Retina (tissue), 1 donor: ENCODE measurements around the gene LRRC36.
"Not testable (repeated sequence)": the region's sequence is repeated elsewhere in the genome, so short reads cannot be mapped to it uniquely, and the experiment has no call there.

ENCODE experiments used
- DNase-seq: peaks from one replicate; pipeline ENCODE4 v3.0.0-alpha.2; 2016

LRRC36 gene

DNA sequence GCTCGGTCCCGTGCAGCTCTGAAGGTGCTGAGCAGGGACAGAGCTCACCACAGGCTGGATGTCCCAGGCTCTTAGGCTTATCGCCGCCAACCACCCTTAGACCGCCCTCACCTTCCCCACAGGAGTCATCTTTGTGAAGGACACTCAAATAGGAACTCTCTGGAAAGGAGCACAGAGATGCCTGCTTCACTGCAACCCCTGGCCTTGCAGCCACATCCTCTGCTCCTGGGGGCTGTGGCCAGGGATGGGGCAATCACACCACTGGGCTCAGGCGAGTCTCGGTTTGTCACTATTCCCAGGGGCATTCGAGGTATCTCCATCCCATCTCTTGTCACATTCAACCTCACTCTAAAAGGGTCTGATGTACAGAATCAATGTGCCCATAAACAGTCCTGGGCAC is 78.7 kb downstream of the LRRC36 start:
- no peak for DNase-seq

GRCh38 chr16:67406111-67406971 is 79.7 kb downstream of the LRRC36 start:
- no peak for DNase-seq

DNA sequence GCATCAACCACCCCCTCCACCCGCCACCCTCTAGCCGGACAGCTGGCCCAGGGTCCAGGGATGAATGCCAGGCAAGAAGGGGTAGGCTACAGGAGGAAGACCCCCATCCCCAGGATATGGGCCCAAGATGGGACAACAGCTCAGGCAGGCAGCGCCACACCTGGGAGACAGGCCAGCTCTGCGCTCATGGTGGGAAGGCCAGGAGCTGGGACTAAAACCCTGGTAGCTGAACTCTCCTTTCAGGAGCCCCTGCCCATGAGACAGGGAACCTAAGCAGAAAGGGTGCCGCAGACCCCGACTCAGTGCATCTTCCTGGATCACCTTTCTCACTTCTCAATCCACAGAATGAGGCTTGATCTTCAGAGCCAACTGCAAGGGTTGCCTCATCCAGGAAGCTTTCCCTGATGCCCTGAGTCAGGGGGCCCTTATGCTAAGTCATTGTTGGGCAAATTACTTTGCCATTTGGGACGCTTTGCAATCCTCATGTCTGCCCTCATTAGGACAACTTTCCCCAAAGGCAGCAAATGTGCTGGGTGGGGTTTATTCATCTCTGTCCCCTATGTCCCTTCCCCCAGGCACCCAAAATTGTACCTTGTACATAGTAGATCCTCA is 80.7 kb downstream of the LRRC36 start:
- DNase-seq: no peak

- no peak for DNase-seq
Measured at GRCh38 chr16:67407788-67408452, 81.3 kb downstream of the LRRC36 start.

DNA sequence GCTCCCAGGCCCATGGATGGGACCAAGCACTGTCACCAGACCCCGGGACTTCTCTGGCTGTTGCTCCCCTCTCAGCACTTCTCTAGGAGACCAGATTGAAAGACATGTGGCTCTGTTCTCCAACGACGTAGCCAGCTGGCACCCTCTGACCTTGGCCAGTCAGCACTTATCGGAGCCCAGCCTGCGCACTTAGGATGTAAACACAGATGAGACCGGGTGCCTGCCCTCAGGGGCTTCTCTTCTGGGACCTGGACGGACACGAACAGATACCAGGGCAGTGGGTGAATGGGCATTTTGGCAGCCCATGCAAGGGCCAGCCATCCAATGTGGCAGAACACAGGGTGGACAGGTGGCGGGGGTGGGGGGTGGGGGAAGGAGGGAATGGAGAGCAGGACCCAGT is 83.0 kb downstream of the LRRC36 start:
- no peak for DNase-seq

DNA sequence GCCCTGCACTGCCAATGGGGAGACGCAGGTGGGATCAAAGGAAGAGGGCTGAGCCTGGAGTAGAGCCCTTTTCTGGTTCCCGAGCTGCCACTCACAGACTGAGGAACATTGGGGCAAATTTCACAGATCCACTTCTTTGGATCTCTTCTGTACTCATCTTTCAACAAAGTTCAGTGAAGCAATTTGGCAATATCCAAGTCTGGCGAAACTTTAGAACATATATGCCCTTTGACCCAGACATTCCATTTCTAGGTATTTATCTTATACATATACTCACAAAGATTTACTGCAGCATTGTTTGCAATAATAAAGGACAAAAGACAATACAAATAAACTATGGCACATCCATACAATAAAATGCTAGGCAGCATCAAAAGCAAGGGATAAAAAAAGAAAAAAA is 84.7 kb downstream of the LRRC36 start:
- no peak for DNase-seq

DNA sequence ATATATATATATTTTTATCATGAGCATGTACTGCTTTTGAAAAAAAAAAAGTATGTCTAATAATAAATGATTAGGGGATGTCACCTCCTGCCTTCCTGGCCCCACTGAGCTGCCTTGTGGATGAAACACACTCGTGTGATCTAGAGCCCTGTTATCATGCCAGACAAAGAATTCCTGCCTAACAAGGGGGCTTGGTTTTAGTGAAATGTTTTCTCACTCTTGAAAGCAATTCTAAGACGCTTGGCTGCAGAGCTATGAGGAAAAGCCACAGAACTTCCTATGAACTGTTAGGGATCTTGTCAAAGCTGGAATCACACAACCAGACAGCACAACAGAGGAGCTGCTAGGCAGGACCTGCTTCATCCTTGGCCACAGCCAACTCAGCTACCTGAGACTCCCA is 85.7 kb downstream of the LRRC36 start:
- DNase-seq: no peak

- no peak for DNase-seq
Measured at GRCh38 chr16:67413978-67414911, 87.6 kb downstream of the LRRC36 start.

GRCh38 chr16:67415421-67415820 is 88.8 kb downstream of the LRRC36 start:
- DNase-seq: not testable (repeated sequence)

DNA sequence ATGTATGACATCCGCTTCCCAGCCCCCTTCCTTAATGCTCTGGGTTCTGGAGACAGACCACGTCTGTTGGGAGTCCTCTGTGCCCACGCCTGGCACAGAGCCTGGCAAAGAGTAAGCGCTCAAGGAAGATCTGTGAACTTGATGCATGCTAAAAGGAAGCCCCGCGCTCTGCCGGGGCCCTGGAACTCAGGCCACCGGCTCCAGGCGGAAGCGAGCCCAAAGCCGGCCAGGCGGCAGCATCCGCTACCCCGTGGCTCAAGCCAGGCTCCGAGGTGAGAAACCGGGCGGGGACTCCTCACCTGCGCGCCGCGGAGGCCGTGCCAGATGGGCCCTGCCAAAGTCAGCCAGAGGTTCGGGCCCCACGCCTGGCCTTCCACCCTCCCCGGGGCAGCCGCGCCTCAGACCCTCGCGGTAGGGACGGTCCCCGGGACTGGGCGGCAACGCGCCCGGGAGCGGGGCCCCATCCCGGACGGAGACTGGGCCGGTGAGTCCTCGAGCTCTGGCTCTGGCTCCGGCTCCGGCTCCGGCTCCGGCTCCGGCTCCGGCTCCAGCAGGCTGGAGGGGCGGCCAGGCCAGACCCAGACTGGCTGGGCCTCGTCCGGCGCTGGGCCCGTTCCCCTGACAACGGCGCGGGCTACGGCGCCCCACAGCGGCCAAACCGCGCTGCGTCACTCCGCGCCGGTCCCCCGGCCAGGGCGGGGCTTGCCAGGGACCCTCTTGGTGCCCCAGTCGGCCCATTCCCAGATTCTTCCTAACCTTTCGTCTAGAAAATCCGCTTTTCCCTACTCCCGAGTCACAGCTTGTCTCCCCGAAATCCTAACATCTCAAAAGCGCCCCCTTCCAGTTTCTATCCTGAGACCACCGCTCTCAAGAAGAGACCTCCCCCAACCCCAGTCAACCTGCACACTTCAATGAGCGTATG is 89.5 kb downstream of the LRRC36 start, which contains the start of gene ZDHHC1:
Gene ZDHHC1 (minus strand): TSS at position 606 of the 922 bp plus-strand sequence. CDS start 8,702 bp downstream, outside the sequence.
- DNase-seq: peak; percentile 96

GRCh38 chr16:67417333-67418061 is 90.9 kb downstream of the LRRC36 start:
- no peak for DNase-seq

- no peak for DNase-seq
Measured at GRCh38 chr16:67419502-67419901, 92.9 kb downstream of the LRRC36 start.

GRCh38 chr16:67419931-67420330 is 93.3 kb downstream of the LRRC36 start:
- no peak for DNase-seq

- DNase-seq: no peak
Measured at GRCh38 chr16:67421030-67421429, 94.4 kb downstream of the LRRC36 start.

DNA sequence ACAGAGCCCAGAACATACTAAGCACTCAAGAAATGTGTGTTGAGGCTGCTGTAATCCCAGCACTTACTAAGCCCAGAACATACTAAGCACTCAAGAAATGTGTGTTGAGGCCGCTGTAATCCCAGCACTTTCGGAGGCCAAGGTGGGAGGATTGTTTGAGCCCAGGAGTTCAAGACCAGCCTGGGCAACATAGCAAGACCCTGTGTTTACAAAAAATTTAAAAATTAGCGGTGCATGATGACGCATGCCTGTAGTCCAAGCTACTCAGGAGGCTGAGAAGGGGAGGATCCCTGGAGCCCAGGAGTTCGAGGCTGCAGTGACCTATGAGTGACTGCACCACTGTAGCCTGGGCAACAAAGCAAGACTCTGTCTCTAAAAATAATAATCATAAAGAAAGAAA is 96.4 kb downstream of the LRRC36 start:
- no peak for DNase-seq

DNA sequence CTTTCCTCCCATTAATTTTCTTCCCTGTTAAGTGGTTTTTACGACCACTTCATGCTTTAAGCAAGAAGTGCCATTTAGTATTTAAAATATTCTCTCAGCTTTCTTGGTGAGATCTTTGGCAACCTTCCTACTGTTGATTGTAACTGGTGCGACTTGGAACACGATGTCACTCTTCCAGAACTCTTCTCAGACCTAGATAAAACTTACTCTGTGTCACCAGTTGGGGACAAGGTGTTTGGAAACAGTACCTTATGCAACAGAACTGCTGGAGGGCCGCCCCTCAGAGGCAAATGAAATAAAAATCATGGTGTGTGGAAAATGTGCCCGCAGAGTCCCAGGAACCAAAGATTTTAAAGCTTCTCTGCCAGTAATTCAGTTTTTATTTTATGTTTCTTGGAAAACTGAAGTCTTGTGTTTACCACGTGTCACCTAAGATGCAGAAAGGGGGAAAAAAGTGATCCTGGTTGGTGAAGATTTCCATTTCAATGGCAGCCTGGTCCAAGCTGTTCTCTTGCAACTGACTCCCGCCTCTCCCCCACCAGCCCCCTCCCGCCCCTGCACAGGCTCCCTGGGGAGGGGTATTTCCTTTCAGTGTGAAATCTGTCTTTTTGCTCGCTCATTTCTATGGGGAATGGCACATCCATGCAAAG is 97.1 kb downstream of the LRRC36 start:
- no peak for DNase-seq

GRCh38 chr16:67424261-67424615 is 97.6 kb downstream of the LRRC36 start:
- no peak for DNase-seq

DNA sequence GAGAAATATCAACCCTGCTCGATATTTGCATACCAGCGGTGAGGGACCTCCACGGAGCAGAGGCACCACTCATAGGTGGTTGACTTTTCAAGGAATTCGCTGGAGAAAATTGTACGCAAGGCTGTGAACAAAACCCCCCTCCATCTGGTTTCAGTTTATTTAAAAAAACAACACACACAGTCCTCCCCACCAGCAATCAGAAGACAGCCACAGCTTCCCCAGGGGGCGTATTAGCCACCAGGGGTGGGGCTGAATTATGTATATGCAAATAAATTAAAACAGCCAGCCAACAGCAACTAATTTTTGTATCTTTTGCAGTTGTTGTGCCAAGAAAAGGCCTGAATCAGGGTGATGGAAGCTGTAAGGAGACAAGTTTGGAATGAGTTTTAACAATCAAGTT is 98.4 kb downstream of the LRRC36 start:
- DNase-seq: no peak

DNA sequence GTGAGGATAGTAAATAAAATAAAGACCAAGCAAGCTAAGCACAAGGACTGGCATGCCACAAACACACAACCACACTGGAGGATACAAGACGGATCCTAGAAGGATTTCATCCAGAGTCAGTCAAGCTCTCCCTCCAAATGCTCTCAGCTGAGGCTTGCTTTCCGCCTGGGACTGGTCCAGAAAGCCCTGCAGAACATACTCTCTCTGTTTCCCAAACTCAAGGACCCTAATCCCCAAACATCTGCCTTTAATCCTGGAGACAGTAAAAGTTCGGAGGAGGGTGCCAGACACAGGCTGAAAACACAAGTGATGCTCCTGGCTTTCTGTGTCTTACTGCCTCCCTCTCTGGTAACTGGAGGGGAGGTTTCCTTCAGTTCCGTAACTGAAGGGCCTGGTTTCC is 99.0 kb downstream of the LRRC36 start:
- DNase-seq: no peak

DNA sequence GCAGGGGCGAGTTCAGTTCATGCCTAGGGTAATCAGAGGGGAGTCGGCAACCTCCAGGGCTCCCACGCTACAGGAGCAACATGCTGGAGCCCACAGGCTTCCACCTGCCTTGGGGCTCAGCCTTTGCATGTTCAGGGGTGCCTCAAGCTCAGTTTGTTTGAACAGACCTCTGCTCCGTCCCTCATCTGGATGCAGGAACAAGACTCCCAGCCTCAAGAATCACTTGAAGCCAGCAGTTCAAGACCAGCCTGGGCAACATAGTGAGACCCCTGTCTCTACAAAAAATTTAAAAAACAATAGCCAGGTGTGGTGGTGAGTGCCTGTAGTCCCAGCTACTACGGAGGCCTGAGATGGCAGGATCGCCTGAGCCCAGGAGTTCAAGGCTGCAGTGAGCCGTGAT is 99.4 kb downstream of the LRRC36 start:
- no peak for DNase-seq
